GM21381 (cell line): Measurements from ENCODE around the gene C3AR1.

Source experiments
- ATAC-seq: cut with Tn5 transposase; IDR thresholded peaks from one replicate; pipeline ENCODE4 v1.9.1; 2021; ENCODE audit warnings: mild to moderate bottlenecking, moderate library complexity; ENCODE audit not compliant: unreplicated experiment

C3AR1 gene

GRCh38 chr12:8058506-8058905, 7.7 kb downstream of the C3AR1 start:
- ATAC-seq: no peak

- no peak for ATAC-seq
These were observed 8.3 kb downstream of the C3AR1 start for GRCh38 chr12:8057839-8058238.

GRCh38 chr12:8057306-8057705, 8.9 kb downstream of the C3AR1 start:
- ATAC-seq: no peak

- ATAC-seq: no peak
These were observed 11.3 kb downstream of the C3AR1 start for GRCh38 chr12:8054816-8055215.

- no peak for ATAC-seq
These were observed 13.5 kb downstream of the C3AR1 start for GRCh38 chr12:8052679-8053078.

GRCh38 chr12:8050600-8051250, 15.4 kb downstream of the C3AR1 start:
- no peak for ATAC-seq

- no peak for ATAC-seq
These were observed 17.3 kb downstream of the C3AR1 start for GRCh38 chr12:8048906-8049305.

GRCh38 chr12:8047842-8048241, 18.3 kb downstream of the C3AR1 start:
- no peak for ATAC-seq

- no peak for ATAC-seq
These were observed 19.9 kb downstream of the C3AR1 start for GRCh38 chr12:8045952-8046944.

- ATAC-seq: no peak
These were observed 25.4 kb downstream of the C3AR1 start for GRCh38 chr12:8040791-8041190.

- no peak for ATAC-seq
These were observed 27.5 kb downstream of the C3AR1 start for GRCh38 chr12:8038659-8039114.

GRCh38 chr12:8037947-8038346, 28.2 kb downstream of the C3AR1 start:
- no peak for ATAC-seq

GRCh38 chr12:8037046-8037663, 29.0 kb downstream of the C3AR1 start:
- ATAC-seq: no peak

GRCh38 chr12:8036346-8036745, 29.8 kb downstream of the C3AR1 start:
- ATAC-seq: no peak

- ATAC-seq: no peak
These were observed 30.6 kb downstream of the C3AR1 start for GRCh38 chr12:8035440-8036010.

GRCh38 chr12:8034802-8035201, 31.4 kb downstream of the C3AR1 start:
- no peak for ATAC-seq

GRCh38 chr12:8033153-8034044, 32.8 kb downstream of the C3AR1 start:
- no peak for ATAC-seq

GRCh38 chr12:8032242-8033152, 33.7 kb downstream of the C3AR1 start, which contains the start of gene FOXJ2:
Gene FOXJ2 (plus strand): TSS chr12:8032716. CDS start chr12:8039833, 7,117 bp downstream.
- peak; percentile 75 for ATAC-seq

- no peak for ATAC-seq
These were observed 34.3 kb downstream of the C3AR1 start for GRCh38 chr12:8031872-8032241.
